Osteocyte (in vitro differentiated cells): Measurements from ENCODE around the gene GRB10. TPM values are rescaled to one million over a fixed set of nuclear protein-coding genes. Genes with fewer than 3 reads are reported as not detected.

Source experiments
- DNase-seq: peaks from one replicate; pipeline ENCODE4 v3.0.0; 2021; ENCODE audit warnings: mixed read lengths; ENCODE audit not compliant: unreplicated experiment; ENCODE audit errors: extremely low spot score
- H3K27ac Mint-ChIP-seq: one replicate; pipeline ENCODE4 v1.8.0; 2021; ENCODE audit warnings: mild to moderate bottlenecking, mixed read lengths; ENCODE audit not compliant: unreplicated experiment
- H3K27me3 Mint-ChIP-seq: one replicate; pipeline ENCODE4 v1.8.0; 2021; ENCODE audit warnings: mixed read lengths; ENCODE audit not compliant: unreplicated experiment
- H3K36me3 Mint-ChIP-seq: one replicate; pipeline ENCODE4 v1.8.0; 2021; ENCODE audit warnings: mixed read lengths; ENCODE audit not compliant: unreplicated experiment
- H3K4me1 Mint-ChIP-seq: one replicate; pipeline ENCODE4 v1.8.0; 2021; ENCODE audit warnings: mixed read lengths; ENCODE audit not compliant: unreplicated experiment
- H3K4me3 Mint-ChIP-seq: one replicate; pipeline ENCODE4 v1.8.0; 2021; ENCODE audit warnings: mild to moderate bottlenecking, moderate library complexity, mixed read lengths; ENCODE audit not compliant: unreplicated experiment
- H3K9me3 Mint-ChIP-seq: one replicate; pipeline ENCODE4 v1.8.0; 2021; ENCODE audit warnings: mixed read lengths; ENCODE audit not compliant: unreplicated experiment
- total RNA-seq: library from RNA; stranded (reverse); gene quantifications from 2 replicates; pipeline ENCODE4 v1.2.1, GENCODE V29; 2021
- TF ChIP-seq, protein P1 (sequence below): fragments of 200-600 bp; sonication (generic); IDR thresholded peaks from 2 replicates; pipeline ENCODE4 v1.5.0; 2021; ENCODE audit warnings: antibody characterized with exemption, mild to moderate bottlenecking, moderate library complexity

GRB10 gene
- total RNA-seq, 1 donor from 2014 or later, result 51.3 TPM

DNA sequence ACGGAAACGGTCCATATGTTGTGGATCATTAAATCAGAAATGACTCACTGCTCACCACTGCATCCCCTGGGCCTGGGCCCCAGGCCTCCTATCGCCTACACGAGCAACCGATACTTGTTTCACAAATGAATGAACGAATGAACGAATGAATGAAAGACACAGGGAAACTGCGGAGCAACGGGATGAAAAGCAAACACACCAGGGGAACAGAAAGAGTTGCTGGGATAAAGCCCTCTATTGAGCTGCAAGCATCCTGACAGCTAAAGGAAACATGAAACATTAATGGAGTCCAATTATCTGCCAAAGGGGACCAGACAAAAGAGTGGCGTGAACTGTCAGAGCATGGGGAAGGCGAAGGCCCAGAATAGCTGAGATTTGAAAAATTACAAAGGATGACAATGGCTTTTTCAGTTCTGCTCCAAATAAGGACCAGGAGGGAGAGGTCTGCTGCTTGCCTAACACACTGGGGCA is 92.1 kb downstream of the GRB10 start:
- TF ChIP-seq, protein P1, sequence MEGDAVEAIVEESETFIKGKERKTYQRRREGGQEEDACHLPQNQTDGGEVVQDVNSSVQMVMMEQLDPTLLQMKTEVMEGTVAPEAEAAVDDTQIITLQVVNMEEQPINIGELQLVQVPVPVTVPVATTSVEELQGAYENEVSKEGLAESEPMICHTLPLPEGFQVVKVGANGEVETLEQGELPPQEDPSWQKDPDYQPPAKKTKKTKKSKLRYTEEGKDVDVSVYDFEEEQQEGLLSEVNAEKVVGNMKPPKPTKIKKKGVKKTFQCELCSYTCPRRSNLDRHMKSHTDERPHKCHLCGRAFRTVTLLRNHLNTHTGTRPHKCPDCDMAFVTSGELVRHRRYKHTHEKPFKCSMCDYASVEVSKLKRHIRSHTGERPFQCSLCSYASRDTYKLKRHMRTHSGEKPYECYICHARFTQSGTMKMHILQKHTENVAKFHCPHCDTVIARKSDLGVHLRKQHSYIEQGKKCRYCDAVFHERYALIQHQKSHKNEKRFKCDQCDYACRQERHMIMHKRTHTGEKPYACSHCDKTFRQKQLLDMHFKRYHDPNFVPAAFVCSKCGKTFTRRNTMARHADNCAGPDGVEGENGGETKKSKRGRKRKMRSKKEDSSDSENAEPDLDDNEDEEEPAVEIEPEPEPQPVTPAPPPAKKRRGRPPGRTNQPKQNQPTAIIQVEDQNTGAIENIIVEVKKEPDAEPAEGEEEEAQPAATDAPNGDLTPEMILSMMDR, result no peak
- H3K4me1 Mint-ChIP-seq, result peaks cover 26% of the 10 kb centered on the region
- DNase-seq, result no peak

GRCh38 chr7:50688226-50688590 is 94.5 kb downstream of the GRB10 start:
- no peak overlapping the region for H3K27ac Mint-ChIP-seq
- H3K27me3 Mint-ChIP-seq, result no peaks in the 10 kb centered on the region
- no peak for DNase-seq

More for the DNA sequence above, 92.1 kb downstream of the GRB10 start:
- H3K27ac Mint-ChIP-seq, result no peak overlapping the region
- no peaks in the 10 kb centered on the region for H3K9me3 Mint-ChIP-seq
- H3K36me3 Mint-ChIP-seq, result peaks cover 22% of the 10 kb centered on the region
- no peak overlapping the region for H3K4me3 Mint-ChIP-seq
- no peaks in the 10 kb centered on the region for H3K27me3 Mint-ChIP-seq

DNA sequence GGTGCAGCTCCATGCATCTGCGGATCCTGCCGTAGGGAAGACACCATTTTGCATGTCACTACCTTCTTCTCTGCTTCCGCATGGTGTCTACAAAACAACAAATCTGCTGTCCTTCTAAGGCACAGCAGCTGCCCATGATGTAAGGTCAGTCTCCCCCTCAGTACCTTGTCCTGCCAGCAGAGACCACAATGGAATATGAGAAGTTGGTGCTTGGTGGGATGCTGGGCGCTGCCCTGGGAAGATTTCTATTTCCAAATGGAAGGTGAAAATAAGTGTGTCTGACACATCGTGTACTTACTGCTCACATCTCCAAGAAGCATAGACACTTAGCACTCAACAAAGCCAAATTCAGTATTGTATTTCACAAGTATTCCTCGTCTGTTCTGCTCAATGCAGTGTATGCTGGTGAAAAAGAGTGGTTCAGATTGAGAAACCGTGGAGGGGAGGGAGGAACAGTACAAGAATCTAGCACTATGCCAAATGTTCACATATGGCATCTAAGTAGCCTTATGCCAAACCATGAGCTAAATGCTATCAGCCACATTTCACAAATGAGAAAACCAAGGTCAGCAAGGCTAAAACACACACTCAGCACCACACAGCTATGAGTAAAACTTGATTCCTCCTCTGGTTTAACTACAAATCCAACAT is 95.0 kb downstream of the GRB10 start:
- H3K4me1 Mint-ChIP-seq, result peaks cover 10% of the 10 kb centered on the region
- no peaks in the 10 kb centered on the region for H3K27me3 Mint-ChIP-seq
- peaks cover 18% of the 10 kb centered on the region for H3K36me3 Mint-ChIP-seq
- no peak overlapping the region for H3K27ac Mint-ChIP-seq
- H3K9me3 Mint-ChIP-seq, result no peaks in the 10 kb centered on the region
- TF ChIP-seq, protein P1, result no peak
- no peak for DNase-seq
- no peak overlapping the region for H3K4me3 Mint-ChIP-seq

More at GRCh38 chr7:50688226-50688590, 94.5 kb downstream of the GRB10 start:
- Mint-ChIP-seq H3K9me3 (no peaks in the 10 kb centered on the region), H3K4me1 (peaks cover 15% of the 10 kb centered on the region), H3K36me3 (peaks cover 18% of the 10 kb centered on the region), H3K4me3 (no peak overlapping the region)
- TF ChIP-seq, protein P1, result no peak

GRCh38 chr7:50687096-50687495 is 95.6 kb downstream of the GRB10 start:
- H3K4me1 Mint-ChIP-seq, result peaks cover 5% of the 10 kb centered on the region
- H3K4me3 Mint-ChIP-seq, result no peak overlapping the region
- H3K27ac Mint-ChIP-seq, result no peak overlapping the region
- H3K36me3 Mint-ChIP-seq, result peaks cover 18% of the 10 kb centered on the region
- no peaks in the 10 kb centered on the region for H3K27me3 Mint-ChIP-seq
- no peaks in the 10 kb centered on the region for H3K9me3 Mint-ChIP-seq
- no peak for DNase-seq
- TF ChIP-seq, protein P1, result no peak

GRCh38 chr7:50685135-50686065 is 97.3 kb downstream of the GRB10 start:
- no peaks in the 10 kb centered on the region for H3K9me3 Mint-ChIP-seq
- no peak for DNase-seq
- H3K4me3 Mint-ChIP-seq, result no peak overlapping the region
- peak overlapping the region; percentile 13 for H3K27ac Mint-ChIP-seq
- H3K4me1 Mint-ChIP-seq, result peaks cover 5% of the 10 kb centered on the region
- no peaks in the 10 kb centered on the region for H3K27me3 Mint-ChIP-seq
- TF ChIP-seq, protein P1, result no peak
- H3K36me3 Mint-ChIP-seq, result peaks cover 18% of the 10 kb centered on the region
